Bronchial smooth muscle cell (primary cell): ENCODE data around the gene SNX21. TPM values are rescaled to one million over a fixed set of nuclear protein-coding genes. Genes with fewer than 3 reads are reported as not detected.

ENCODE experiments used
- total RNA-seq: library from RNA; depleted of rRNA; stranded (reverse); fragments of >200 nt; gene quantifications from 2 replicates; pipeline ENCODE4 v1.2.1, GENCODE V29; 2014

The SNX21 gene, protein sequence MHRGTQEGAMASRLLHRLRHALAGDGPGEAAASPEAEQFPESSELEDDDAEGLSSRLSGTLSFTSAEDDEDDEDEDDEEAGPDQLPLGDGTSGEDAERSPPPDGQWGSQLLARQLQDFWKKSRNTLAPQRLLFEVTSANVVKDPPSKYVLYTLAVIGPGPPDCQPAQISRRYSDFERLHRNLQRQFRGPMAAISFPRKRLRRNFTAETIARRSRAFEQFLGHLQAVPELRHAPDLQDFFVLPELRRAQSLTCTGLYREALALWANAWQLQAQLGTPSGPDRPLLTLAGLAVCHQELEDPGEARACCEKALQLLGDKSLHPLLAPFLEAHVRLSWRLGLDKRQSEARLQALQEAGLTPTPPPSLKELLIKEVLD
- total RNA-seq = 80.1 and 108 TPM in 2 replicates

DNA sequence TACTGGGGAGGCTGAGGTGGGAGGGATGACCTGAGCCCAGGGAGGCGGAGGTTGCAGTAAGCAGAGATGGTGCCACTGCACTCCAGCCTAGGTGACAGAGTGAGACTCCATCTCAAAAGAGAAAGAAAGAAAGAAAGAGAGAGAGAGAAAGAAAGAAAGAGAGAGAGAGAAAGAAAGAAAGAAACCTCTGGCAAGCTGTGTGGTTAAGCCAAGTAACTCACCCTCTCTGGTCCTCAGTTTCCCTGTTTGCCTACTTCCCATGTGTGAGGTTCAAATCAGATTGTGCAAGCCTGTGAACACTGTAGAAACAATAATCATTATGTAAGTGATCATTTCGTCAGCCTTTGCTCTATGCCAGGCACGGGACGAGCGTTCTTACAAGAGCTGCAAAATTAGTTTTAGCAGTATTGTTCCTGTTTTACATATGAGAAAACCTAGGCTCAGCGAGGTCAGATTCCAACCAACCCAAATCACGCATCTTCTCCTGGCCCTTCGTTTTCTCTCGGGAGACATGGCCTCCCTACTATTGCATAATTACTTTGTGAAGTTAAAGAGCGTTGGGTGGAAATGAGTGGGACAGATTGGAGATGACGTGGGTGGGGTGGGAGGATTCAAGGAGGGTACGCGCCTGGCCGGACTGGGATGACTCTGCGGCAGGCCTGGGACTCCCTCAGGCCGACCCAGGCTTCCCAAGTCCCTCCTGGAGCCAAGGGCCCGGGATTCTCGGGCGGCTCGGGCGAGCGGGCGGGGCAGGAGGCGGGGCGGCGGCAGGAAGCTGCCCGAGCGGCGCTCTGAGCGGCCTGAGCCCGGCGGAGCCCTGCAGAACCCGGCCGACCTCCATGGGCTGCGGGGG, at the start of gene SNX21:
TSS of gene SNX21 (plus strand) at position 770 of the 853 bp plus-strand sequence. CDS start 121 bp downstream, outside the sequence.

DNA sequence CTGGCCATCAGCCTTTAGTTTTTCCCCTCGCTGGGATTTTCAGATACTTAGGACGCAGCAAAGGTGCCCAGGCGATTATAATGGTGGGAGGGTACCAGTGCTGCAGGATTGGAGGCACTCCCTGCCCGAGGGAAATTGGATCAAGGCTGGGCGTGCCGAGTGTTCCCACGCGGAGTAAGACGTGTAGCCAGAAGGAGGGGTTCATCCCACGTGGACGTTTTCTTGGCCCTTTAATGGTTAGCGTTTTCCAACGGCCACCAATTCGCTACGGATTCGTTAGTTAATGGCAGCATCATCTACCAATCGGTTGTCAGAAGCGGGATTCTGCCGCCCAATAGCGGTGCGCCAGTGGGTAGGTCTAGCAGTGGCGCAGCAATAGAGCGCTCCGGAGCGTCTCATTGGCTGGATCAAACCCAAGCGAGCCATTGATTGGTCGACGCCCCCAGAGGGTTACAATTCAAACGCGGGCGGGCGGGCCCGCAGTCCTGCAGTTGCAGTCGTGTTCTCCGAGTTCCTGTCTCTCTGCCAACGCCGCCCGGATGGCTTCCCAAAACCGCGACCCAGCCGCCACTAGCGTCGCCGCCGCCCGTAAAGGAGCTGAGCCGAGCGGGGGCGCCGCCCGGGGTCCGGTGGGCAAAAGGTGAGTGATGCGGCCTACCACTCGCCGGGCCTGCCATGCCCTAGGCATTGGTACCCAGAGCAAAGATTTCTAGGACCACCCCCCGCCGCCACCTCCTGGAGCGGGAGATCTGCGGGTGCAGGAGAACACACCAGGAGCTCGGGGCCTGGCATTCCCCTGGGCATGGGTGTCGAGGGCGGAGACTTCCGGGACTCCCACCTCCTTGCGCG, 21.2 kb upstream of the SNX21 start, which contains the start of gene UBE2C:
TSS of gene UBE2C (plus strand) at position 488 of the 849 bp plus-strand sequence. CDS start at position 540, 52 bp downstream.

DNA sequence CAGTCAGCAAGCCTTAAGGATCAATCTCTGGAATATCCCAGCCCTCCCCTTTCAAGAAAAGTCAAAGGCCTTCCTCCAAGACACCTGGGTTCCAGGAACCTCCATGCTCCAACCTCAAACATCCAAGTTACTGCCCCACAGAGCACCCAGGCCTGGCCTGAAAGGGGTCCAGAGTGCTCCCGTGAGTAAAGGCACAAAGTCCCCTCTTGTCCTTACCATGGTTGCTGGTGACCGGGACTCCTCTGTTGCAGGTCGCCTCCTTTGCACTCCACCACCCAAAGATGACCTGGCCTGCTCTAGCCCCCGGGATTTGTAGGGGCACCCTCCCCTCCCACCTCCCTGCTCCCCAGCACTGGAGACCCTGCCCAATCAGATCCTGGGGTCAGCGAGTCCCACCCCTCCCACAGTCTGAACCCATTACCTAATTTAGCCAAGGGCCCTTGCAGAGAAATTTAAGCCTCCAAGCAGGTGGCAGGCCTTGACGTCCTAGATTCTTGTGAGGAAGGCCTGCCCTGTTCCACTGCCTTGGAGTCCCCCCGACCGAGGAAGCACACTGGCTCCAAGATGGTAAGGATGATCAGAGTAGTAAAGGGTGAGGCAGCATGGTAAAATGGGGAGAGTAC, 6.5 kb upstream of the SNX21 start, which contains the start of gene TNNC2:
TSS of gene TNNC2 (minus strand) at position 283 of the 623 bp plus-strand sequence. CDS start at position 219, 64 bp downstream.

DNA sequence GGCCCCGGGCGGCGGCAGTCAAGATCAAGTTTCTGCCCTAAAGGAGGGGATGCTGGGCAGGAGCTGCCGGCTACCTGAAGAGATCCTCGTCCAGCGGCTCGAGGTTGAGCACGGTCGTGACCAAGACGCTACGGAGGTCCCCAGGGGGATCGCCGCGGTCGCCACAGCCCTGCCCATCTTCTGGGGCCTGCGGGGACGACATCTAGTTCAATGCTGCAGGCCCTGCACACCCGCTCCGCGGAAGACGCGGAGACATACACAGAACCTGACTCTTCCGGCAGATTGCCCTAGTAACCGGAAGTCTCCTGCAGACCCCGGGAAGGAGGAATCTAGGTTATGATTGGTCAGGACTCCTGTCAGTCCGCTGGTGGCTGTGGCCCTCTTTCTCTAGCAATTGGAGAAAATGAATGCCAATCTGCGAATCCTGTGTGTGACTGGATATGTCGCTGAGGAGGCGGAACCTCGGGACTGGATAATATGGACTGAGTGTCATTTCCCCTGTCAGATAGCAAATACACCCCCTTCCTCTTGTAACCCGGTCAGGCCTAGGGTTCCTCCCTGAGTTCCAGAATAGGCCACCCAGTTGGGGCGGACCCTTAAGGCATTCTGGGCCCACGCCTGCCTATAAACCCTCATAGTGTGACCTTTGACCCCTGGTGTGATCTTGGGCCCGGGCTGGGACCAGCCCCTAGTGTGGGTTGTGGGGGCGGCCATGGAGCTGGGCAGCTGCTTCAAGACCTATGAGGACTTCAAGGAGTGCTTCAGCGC, 23.7 kb downstream of the SNX21 start, which contains the start of the genes ACOT8 and ZSWIM3:
TSS of gene ACOT8 (minus strand) at position 279 of the 768 bp plus-strand sequence. CDS start at position 202, 77 bp downstream.
TSS of gene ZSWIM3 (plus strand) at position 501 of the 768 bp plus-strand sequence. CDS start at position 713, 212 bp downstream.

DNA sequence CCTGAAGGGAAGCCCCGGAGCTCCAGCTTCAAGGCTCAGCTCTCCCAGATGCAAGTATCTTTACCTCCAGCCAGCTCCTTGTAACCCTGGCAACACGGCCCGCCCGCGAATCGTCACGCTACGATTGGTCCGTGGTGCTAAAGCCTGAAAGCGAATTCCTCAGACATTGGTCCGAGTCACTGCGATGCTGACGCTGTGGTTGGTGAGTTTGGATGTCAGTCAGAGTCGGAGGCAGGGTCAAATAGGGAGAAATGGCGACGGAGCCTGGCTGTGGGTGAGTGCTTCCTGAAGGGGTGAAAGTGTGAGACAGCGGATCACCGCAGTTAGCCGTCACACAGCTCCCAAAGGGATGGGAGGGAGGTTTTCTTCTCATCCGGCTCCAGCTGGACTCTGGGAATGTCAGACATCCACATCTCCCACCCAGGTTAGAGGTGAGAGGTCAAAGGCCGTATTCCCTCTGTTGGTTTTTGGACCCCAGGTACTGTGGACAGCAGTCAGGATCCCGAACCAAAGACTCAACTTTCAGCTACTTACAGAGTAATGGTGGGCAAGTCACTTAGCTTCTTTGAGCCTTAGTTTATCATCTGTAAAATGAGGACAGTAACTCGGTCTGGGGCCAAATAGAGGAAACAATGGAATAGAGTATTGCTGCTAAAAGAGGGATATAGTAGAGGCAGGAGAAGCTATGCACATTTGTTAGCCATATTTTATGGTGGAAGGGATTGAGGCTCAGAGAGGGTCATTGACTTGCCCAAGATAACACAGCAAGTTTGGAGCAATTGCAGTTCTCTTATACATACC, 47.6 kb downstream of the SNX21 start, which contains the start of gene ZSWIM1:
TSS of gene ZSWIM1 (plus strand) at position 240 of the 801 bp plus-strand sequence. CDS start 1,366 bp downstream, outside the sequence.

DNA sequence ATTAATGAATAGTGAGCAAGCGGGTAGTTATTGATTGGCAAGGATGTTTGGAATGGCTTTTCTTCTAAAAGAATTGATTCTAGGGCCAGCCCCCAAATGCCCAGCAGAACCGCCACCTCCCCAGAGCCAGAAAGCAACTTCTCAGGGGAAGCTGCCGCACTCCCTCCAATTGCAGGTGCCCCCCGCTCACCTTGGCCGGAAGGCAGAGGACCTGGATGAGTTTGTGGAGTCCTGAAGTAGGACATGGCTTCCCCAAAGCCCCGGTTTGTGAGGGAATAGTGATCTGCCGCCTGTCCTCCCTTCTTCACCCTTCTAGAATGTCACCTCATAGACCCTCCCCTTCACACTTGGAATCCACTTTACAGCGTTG, 53.7 kb downstream of the SNX21 start, which contains the start of gene SPATA25:
TSS of gene SPATA25 (minus strand) at position 277 of the 370 bp plus-strand sequence. CDS start at position 245, 32 bp downstream.

DNA sequence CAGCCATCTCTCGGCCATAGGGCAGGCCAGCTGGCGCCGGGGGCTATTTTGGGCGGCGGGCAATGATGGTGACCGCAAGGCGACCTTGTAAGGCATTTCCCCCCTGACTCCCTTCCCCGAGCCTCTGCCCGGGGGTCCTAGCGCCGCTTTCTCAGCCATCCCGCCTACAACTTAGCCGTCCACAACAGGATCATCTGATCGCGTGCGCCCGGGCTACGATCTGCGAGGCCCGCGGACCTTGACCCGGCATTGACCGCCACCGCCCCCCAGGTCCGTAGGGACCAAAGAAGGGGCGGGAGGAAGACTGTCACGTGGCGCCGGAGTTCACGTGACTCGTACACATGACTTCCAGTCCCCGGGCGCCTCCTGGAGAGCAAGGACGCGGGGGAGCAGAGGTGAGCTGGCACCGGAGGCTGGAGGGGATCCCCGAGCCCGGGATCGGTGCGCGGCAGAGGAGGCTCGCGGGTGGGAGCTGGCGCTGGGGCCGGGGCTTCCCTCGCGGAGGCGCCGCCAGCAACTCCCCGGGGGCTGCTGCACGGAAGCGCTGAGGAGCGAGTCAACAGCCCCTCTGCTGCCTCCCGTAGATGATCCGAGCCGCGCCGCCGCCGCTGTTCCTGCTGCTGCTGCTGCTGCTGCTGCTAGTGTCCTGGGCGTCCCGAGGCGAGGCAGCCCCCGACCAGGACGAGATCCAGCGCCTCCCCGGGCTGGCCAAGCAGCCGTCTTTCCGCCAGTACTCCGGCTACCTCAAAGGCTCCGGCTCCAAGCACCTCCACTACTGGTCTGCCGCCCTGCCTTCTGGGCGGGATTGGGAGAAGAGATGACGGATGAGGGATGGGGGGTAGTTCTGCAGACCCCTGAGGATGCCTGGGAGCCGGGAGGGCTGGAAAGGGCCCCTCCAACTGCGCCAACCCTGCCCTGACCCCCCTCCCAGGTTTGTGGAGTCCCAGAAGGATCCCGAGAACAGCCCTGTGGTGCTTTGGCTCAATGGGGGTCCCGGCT, 57.7 kb downstream of the SNX21 start, which contains the start of the genes CTSA and NEURL2:
TSS of gene CTSA (plus strand) at position 351 of the 999 bp plus-strand sequence. CDS start at position 585, 234 bp downstream.
TSS of gene NEURL2 (minus strand) at position 224 of the 999 bp plus-strand sequence. CDS start at position 7, 217 bp downstream.

Other genes starting within 250 kb of the SNX21 start
- gene WFDC10A, start 204.1 kb upstream of the SNX21 start, total RNA-seq = not detected in 2 replicates
- not detected in 2 replicates for gene WFDC9, start 202.5 kb upstream of the SNX21 start, total RNA-seq
- not detected in 2 replicates for gene WFDC11, start 163.6 kb upstream of the SNX21 start, total RNA-seq
- not detected in 2 replicates for gene WFDC13, start 131.8 kb upstream of the SNX21 start, total RNA-seq
- gene WFDC10B, start 128.8 kb upstream of the SNX21 start, total RNA-seq = 0.26 TPM in 1 of 2 replicates, not detected in the other
- not detected in 2 replicates for gene SPINT4, start 111.5 kb upstream of the SNX21 start, total RNA-seq
- 0.17 and 0.95 TPM in 2 replicates for gene WFDC3, start 41.9 kb upstream of the SNX21 start, total RNA-seq
- gene DNTTIP1, start 41.8 kb upstream of the SNX21 start, total RNA-seq = 16.9 and 20.5 TPM in 2 replicates
- 1.9 and 3.9 TPM in 2 replicates for gene UBE2C, start 21.2 kb upstream of the SNX21 start, total RNA-seq
- 1.9 and 6.7 TPM in 2 replicates for gene TNNC2, start 6.5 kb upstream of the SNX21 start, total RNA-seq
- 46.2 and 58.5 TPM in 2 replicates for gene ACOT8, start 23.6 kb downstream of the SNX21 start, total RNA-seq
- gene ZSWIM3, start 23.8 kb downstream of the SNX21 start, total RNA-seq = 5.0 and 7.0 TPM in 2 replicates
- 3.0 and 3.7 TPM in 2 replicates for gene ZSWIM1, start 47.4 kb downstream of the SNX21 start, total RNA-seq
- 1.4 and 2.0 TPM in 2 replicates for gene SPATA25, start 53.8 kb downstream of the SNX21 start, total RNA-seq
- 4.7 and 6.8 TPM in 2 replicates for gene NEURL2, start 57.4 kb downstream of the SNX21 start, total RNA-seq
- gene CTSA, start 57.5 kb downstream of the SNX21 start, total RNA-seq = 134 and 234 TPM in 2 replicates
- gene PLTP, start 78.4 kb downstream of the SNX21 start, total RNA-seq = 27.0 and 67.7 TPM in 2 replicates
- 6.1 and 6.6 TPM in 2 replicates for gene PCIF1, start 100.9 kb downstream of the SNX21 start, total RNA-seq
- 9.1 and 14.1 TPM in 2 replicates for gene ZNF335, start 138.4 kb downstream of the SNX21 start, total RNA-seq
- gene MMP9, start 175.1 kb downstream of the SNX21 start, total RNA-seq = not detected in 2 replicates
- under 0.01 TPM in 2 replicates for gene SLC12A5, start 195.4 kb downstream of the SNX21 start, total RNA-seq